Head of caudate nucleus (tissue), 42 donors: ENCODE results near the gene CTNNA2.

ENCODE experiments used
- DNase-seq, 42 donors: peaks; one replicate each; pipeline versions ENCODE4 v3.0.0 to v3.0.0-alpha.2; 2020 to 2021; ENCODE audit warnings: mixed read lengths in 7 of 42
- intact Hi-C: fragments of 100-400 bp; cut with DNase I; formaldehyde crosslinking; loops from one replicate; pipeline ENCODE4 v1.15.0; 2022

CTNNA2 gene

GRCh38 chr2:79686884-79687283, 174.0 kb downstream of the CTNNA2 start:
- no peak for DNase-seq
- intact Hi-C loops, result no loop called here

- DNase-seq, result no peak
- intact Hi-C loops, result no loop called here
These were observed 182.4 kb downstream of the CTNNA2 start for GRCh38 chr2:79695248-79695647.

- intact Hi-C loops, result no loop called here
- peak in 9 of 42 donors; percentile 15 to 65 (median 25) for DNase-seq
These were observed 184.3 kb downstream of the CTNNA2 start for GRCh38 chr2:79697200-79697599.

GRCh38 chr2:79700651-79701050, 187.8 kb downstream of the CTNNA2 start:
- DNase-seq, result no peak

GRCh38 chr2:79702905-79703304, 190.1 kb downstream of the CTNNA2 start:
- intact Hi-C loops, result no loop called here
- no peak for DNase-seq

More at GRCh38 chr2:79700651-79701050, 187.8 kb downstream of the CTNNA2 start:
- intact Hi-C loops, result no loop called here

- no peak for DNase-seq
- intact Hi-C loops, result no loop called here
These were observed 198.2 kb downstream of the CTNNA2 start for GRCh38 chr2:79711098-79711497.

- no peak for DNase-seq
- intact Hi-C loops, result no loop called here
These were observed 200.4 kb downstream of the CTNNA2 start for GRCh38 chr2:79713131-79713785.

GRCh38 chr2:79714283-79714682, 201.4 kb downstream of the CTNNA2 start:
- no peak for DNase-seq
- intact Hi-C loops, result no loop called here

- DNase-seq, result no peak
- intact Hi-C loops, result no loop called here
These were observed 202.5 kb downstream of the CTNNA2 start for GRCh38 chr2:79715338-79715737.

- intact Hi-C loops, result no loop called here
- DNase-seq, result no peak
These were observed 203.4 kb downstream of the CTNNA2 start for GRCh38 chr2:79716266-79716665.

GRCh38 chr2:79717364-79718007, 204.6 kb downstream of the CTNNA2 start:
- intact Hi-C loops, result no loop called here
- DNase-seq, result no peak

- intact Hi-C loops, result no loop called here
- DNase-seq, result no peak
These were observed 208.2 kb downstream of the CTNNA2 start for GRCh38 chr2:79721061-79721460.

- intact Hi-C loops, result no loop called here
- DNase-seq, result no peak
These were observed 209.1 kb downstream of the CTNNA2 start for GRCh38 chr2:79721966-79722365.

GRCh38 chr2:79723830-79724229, 211.0 kb downstream of the CTNNA2 start:
- intact Hi-C loops, result no loop called here
- DNase-seq, result no peak

GRCh38 chr2:79729532-79729931, 216.7 kb downstream of the CTNNA2 start:
- DNase-seq, result no peak
- intact Hi-C loops, result no loop called here

GRCh38 chr2:79734518-79734917, 221.7 kb downstream of the CTNNA2 start:
- intact Hi-C loops, result loop anchor here (10.0 kb wide), 1 partner anchor 120 kb away; no protein-coding TSS in a partner anchor
- DNase-seq, result no peak

GRCh38 chr2:79740879-79741443, 228.1 kb downstream of the CTNNA2 start:
- peak in 13 of 42 donors; percentile 8 to 53 (median 28) for DNase-seq
- intact Hi-C loops, result no loop called here

- intact Hi-C loops, result no loop called here
- no peak for DNase-seq
These were observed 237.5 kb downstream of the CTNNA2 start for GRCh38 chr2:79750321-79750720.

- intact Hi-C loops, result no loop called here
- no peak for DNase-seq
These were observed 244.7 kb downstream of the CTNNA2 start for GRCh38 chr2:79757526-79757925.

- intact Hi-C loops, result no loop called here
- DNase-seq, result no peak
These were observed 245.2 kb downstream of the CTNNA2 start for GRCh38 chr2:79758042-79758441.
